Globus pallidus (tissue), 1 donor: Measurements from ENCODE around the gene PRICKLE3.

ENCODE experiments used
- DNase-seq: peaks from one replicate; pipeline ENCODE4 v3.0.0-alpha.2; 2015; ENCODE audit warnings: low spot score

Gene PRICKLE3

DNA sequence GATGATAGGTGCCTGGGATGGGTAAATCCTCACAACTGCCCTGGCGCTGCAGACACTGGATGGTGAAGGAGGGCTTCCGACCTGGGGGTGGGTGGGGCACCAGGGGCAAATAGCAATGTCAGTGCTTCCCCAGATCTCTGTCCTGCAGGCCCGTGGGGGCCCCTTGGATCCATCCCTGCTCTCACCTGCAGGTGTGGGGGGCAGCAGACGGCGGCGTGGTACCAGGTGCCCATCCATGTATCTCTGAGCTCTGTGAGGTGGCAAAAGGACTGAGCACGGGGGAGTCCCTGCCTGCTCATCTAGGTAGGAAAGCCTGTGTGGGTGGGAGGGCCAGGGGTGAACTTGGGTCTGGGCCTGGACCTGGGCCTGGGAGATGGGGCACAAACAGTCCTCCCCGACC is 20.4 kb upstream of the PRICKLE3 start:
- no peak for DNase-seq

DNA sequence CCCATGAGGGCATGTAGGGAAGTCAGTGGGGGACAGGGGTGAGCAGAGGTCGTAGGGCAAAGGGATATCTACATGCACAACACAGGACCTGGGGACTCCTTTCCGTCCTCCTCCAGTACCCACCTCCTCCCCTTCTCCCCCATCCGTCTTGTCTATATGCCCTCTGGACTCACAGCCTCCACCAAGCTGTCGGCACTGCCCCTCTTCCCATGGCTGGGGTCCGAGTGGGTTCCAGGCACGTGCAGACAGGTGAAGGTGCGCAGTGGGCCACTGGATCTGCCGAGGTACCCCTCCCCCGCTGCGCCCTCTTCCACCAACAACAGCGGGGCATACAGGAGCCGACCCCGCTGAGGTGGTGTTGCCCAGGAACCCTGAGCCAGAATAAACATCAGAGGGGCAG is 19.3 kb upstream of the PRICKLE3 start:
- DNase-seq: no peak

DNA sequence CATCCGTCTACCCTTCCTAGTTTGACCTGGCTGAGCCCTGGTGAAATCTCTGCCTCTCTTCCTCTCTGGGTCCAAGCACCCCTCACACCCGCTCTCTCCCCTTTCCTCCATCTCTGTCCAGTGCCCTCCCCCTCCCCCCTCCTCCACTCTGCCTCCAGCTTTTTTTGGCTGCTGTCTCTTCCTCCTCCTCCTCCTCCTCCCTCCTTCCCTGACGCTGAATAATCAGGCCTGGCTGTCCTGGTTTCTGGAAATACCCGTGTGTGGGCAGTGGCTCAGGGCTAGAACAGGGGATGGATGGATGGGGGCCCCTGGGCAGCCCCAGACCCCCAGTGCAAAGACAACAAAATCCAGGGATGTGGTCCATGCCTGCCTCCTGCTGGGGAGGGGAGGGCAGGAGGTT is 18.5 kb upstream of the PRICKLE3 start:
- no peak for DNase-seq

DNA sequence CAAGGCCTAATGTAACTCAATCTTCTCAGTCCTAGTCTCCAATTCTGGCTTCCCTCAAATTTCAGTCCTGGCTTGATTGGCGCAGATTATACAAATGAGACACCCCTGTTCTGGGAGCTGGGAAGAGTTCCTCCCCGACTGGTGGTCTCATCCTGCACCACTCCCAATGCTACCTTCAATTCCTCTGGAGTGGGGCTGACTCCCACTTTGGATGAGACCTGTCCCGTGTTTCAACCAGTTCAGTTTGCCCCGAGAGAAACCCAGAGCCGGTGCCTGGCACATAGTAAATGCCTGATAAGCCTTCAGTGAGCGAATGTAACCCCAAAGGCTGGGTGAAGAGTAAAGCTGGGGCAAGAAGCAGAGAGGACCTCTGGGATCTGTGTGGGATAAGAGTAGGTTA is 17.8 kb upstream of the PRICKLE3 start:
- no peak for DNase-seq

DNA sequence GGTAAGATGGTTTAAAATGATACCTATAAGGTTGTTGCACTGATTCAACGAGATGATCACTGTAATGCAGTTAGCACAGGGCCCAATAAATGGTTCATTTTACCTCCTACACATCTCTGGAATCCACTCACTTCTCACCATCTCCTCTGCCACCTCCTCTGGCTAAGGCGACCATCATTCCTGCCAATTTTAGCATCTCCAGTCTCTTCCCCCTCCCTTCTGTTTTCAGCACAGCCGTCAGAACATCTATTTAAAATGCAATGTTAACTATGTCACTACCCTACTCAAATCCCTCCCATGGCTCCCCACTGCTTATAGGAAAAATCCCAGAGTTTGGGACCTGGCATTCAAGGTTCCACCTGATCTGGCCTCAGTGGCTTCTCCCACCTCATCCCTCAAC is 17.4 kb upstream of the PRICKLE3 start:
- no peak for DNase-seq

DNA sequence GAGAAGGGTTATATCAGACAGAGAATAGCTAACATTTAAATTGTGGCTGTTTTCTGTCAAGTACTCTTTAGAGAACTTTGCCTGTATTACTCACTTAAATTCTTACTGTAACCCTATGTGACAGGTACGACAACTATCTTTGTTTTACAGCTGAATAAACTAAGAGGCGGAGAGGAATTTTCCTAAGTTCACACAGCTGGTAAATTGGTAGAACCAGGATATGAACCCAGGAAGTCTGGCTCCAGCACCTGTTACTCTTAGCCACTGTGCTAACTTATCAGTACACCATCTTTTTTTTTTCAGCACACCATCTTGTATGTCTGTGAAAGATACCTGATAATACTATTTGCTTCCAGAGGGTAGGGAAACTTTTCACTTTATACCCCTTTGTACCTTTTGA is 15.8 kb upstream of the PRICKLE3 start:
- DNase-seq: no peak

DNA sequence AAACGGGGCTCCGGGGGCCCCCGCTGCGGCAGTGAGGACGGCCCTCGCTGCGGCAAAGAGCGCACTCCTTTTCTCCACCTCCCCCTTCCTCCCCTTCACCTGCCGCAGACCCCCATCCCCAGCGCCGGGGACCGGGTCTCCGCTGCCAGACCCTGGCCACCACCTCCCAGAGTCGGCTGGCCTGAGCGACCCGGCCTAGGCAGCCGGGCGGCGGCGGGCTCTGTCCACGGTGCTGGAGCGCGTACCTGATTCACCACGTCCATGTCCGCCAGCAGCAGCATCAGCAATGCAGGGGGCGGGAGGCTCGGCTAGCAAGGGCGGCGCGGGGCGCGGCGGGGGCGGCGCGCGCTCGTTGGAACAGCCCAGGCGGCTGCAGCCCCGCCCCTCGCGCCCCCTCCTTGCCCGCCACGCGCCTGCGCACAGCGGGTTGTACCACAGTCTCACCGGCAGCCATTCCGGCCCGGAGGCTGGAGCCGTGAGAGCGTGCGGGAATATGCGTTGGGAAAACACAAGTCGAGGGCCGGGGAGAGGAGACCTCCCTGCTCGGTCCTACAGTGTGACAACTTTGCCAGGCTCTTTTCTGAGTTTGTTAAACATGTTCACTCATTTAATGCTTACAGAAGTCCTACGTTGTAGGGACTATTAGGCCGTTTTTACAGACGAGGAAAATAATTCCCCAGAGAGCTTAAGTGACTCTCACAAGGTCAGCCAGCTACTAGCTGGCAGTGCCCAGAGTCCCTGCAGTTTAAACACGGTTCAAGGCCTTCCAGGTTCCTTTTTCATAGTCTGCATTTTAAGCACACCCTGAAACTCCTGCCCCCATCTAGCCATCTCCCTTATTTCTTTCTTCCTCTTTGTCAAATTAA is 14.0 kb upstream of the PRICKLE3 start, which contains the start of gene SYP:
TSS of gene SYP (minus strand) at position 288 of the 866 bp plus-strand sequence. CDS start at position 281, 7 bp downstream.
- peak; percentile 80 for DNase-seq

DNA sequence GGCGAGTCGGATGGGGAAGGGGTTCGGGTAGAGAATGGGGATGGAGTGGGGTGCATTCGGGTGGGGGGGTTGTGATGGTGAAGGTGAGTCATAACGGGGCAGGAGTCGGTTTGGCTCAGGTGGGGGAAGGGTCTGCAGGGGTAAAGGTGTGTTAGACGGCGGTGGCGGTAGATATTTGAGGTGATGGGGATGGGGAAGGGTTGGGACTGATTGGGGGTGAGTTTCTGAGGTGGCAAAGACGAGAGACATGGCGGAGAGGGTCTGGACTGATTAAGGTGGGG is 13.1 kb upstream of the PRICKLE3 start:
- no peak for DNase-seq

DNA sequence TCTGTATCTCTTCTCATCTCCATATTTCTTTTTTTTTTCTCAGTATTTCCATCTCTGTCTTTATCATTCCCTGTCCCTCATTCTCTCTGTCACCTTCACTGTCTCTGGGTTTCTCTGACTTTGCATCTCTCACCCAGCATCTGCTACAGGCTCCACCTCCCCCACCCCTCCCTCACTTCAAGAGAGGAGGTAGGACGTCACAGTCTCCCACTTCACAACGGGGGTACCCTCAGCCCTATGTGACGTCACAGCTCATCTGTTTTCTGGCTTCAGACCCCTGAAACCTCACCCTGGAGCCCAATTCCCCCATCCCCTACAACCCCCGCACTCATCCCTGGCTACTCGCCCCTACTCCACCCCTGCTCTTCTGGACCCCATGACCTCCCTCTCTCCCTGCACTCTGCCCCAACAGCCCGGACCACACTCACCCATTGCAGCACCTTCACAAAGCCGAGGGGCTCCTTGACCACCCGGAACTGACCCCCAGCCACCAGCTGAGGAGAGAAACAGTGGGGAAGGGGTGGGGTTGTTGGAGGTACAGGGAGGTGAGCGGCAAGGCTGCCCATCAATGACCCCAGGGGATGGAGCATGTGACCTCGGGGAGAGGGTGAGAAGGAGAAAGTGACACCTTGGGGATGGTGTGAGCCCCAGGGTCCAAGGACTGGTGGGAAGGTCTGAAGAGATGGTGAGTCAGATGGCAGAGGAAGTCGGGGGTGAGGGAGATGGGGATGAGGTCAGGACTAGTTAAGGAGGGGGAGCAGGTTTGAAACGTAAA is 12.6 kb upstream of the PRICKLE3 start:
- DNase-seq: no peak

DNA sequence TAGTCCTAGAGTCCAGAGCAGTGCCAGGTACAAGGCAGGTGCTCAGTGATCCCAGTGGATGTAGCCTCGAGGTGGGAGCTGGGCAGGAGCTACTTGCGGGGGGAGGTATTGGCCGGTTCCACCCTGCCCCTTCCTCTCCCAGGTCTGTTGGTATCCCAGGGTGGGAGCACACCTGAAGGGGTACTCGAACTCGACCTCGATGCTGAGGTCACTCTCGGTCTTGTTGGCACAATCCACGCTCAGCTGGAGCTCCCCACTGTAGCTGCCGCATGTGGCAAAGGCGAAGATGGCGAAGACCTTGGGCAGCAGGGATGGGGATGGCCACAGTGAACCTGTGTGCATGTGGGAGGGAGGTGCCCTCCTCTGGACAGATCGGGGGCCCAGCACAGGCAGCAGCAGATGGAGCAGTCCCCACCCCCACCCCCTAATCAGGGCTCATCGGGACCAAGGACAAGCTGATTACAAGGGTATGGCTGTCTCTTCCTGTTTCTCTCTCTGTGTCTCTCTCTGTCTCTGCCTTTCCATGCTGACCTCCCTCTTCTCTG is 11.4 kb upstream of the PRICKLE3 start:
- DNase-seq: no peak

DNA sequence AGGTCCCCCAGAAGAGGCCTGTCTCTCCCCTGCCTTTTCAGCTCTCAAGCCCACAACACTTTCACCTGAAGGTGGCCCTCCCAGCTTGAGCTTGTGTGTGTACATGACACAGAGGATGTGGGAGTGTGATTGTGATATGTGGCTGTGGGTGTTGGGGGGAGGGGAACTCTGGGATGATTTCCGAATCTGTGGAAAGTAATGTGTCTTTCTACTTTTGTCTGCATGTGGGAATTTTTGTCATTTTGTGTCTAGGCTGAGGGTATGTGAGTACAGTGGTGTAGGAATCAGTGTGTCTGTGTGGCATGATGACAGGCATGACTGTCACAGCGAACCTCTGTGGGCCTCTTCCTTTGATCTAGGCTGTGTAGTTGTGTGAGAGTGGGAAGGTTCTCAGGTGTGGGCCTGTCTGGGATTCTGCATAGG is 7.4 kb upstream of the PRICKLE3 start:
- no peak for DNase-seq

DNA sequence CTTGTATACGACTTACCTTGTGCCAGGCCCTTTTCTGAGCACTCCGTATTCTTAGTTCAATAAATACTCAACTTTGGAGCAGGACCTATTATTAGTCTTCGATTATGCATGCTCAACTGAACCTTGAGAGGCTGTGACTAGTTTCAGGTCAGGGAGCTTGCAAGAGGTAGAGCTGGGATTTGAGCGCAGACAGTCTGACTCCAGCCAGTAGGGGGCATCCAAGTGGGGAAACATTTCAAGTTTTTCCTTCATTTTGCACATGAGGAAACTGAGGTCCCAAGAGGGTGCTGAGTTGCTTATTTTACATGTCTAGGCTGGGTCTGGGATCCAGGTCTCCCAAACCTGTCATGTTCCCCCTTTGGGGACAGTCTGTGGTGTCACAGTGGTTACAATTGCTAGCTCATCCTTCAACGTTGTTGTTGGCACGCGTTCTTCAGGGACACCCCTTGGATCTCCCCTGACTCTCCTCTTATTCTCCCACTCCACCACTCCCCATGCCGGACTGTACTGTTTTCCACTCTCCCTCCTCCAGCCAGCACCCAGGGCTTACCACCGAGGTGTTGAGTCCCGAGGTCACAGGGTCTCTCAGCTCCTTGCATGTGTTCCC is 6.7 kb upstream of the PRICKLE3 start:
- DNase-seq: no peak

DNA sequence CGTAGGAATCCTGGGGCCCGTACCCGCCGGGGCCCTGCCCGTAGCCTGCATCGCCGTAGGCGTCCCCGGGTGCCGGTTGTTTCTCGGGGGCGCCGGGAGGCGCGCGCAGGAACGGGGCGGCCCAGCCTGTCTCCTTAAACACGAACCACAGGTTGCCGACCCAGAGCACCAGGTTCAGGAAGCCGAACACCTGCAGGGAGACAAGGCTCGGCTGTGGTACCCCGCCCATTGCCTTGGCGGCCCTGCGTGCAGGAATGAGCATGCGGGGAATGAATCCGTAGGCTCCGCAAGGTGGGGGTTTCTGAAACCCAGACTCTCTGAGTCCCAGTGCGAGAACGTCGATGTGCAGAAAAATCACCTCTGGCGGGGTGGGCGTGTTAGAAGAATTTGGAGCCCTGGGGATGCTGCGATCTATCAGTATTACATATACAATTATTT is 5.4 kb upstream of the PRICKLE3 start:
- no peak for DNase-seq

DNA sequence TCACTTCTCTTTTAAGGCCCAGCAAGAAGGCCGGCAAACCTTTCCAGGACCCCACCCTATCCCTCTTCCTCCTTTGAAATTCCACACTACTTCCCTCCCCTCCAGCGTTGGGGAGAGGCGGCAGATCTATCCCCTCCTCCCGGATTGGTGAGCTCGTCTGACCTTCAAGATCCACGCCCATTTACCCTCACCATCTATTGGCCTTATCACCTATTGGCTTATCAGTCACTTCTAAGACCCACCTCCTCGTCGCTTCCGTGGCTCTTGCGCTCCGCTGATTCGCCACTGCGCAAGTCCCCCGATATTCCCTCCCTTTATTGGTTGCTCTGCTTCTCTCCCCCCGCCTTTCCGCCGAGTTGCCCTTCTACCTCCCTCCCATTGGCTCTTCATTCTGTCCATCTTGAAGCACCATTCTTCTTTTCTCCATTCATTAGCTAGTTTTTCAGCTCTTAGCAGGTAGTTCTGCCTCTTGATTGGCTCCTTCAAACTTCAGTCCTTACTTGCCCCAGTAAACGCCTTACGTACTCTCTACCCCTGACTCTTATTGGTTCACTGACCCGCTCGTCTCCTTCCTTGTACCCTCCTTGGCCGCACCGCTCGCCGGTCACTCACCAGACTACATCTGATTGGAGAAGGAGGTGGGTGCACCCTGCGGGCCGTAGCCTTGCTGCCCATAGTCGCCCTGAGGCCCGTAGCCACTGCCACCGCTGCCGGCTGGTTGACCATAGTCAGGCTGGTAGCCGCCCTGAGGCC is 4.8 kb upstream of the PRICKLE3 start:
- DNase-seq: peak; percentile 99

DNA sequence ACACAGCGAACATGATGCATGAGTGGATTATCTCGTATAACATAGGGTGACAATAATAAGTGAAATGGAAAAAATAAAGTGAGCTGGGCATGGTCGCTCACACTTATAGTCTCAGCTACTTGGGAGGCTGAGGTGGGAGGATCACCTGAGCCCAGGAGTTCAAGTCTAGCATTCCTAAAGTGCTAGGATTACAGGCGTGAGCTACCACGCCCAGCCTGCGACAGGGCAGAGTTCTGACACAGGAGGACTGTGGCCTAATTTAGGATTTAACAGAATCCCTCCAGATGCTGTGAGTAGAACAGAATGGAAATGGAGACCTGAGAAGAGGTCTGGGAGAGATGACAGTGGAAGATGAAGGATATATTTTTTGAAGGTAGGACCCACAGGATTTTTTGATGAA is 3.4 kb upstream of the PRICKLE3 start:
- no peak for DNase-seq

DNA sequence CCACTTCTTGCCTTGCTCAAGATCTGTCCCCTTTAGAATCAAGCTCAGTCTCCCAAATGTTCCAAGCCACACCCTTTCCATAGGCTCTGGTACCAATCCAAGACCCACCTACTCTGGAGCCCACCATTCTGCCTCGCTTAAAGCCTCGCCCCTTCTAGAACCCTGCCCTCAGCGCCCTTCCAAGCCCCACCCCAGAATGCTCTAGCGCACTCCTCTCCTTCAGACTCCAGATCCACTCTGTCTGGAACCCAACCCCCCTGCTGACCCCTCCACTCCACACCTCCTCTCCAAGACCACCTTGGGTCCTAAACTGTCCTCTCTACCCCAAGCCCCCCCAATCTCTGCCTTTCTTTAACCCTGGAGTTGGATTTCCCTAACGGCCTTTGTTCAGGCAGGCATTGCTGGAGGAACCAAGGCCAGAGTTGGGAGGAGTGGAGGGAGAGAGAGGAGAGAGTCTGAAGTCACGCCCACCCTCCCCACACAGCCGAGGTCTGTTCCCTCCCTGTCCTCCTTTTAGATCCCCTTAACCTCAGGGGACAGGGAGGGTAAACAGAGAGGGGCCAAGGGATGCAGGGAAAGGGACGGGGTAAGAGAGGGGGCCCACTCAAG is 2.4 kb upstream of the PRICKLE3 start:
- no peak for DNase-seq

DNA sequence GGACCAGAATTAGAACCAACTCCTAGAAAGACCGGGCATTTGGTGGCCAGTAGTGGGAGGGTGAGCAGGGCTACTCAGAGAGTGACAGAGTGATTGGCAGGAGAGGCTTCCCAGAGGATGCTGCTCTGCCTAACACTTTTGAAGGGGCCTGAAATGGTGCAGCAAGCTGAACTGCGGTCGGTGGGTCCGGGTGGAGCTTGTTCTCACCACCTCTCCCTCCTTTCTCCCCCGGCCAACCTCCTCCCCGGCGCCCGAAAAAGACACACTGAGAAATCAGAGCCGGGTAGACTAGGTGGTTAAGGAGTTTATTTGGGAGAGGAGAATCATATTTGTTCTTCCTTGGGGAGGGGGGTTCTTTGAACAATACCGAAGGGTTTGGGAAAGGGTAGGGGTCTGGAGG is 1.4 kb upstream of the PRICKLE3 start:
- no peak for DNase-seq

DNA sequence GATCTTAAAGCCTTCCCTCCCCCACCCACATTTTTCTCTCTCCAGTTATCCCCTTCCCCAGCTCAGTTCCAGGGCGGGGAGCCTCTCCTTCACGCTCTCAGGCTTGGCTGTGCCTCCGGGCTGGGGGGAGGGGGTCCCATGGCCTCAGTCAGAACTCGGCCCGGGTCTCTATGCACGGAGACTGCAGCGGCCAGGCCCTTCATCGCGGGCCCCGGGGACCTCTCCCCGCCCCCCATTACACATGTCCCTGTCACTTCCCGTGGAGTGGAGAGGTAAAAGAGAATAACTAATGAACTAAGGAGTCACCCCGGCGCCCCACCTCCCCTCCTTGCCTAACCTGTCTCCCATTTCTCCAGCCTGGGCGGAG is 838 bp upstream of the PRICKLE3 start:
- no peak for DNase-seq

DNA sequence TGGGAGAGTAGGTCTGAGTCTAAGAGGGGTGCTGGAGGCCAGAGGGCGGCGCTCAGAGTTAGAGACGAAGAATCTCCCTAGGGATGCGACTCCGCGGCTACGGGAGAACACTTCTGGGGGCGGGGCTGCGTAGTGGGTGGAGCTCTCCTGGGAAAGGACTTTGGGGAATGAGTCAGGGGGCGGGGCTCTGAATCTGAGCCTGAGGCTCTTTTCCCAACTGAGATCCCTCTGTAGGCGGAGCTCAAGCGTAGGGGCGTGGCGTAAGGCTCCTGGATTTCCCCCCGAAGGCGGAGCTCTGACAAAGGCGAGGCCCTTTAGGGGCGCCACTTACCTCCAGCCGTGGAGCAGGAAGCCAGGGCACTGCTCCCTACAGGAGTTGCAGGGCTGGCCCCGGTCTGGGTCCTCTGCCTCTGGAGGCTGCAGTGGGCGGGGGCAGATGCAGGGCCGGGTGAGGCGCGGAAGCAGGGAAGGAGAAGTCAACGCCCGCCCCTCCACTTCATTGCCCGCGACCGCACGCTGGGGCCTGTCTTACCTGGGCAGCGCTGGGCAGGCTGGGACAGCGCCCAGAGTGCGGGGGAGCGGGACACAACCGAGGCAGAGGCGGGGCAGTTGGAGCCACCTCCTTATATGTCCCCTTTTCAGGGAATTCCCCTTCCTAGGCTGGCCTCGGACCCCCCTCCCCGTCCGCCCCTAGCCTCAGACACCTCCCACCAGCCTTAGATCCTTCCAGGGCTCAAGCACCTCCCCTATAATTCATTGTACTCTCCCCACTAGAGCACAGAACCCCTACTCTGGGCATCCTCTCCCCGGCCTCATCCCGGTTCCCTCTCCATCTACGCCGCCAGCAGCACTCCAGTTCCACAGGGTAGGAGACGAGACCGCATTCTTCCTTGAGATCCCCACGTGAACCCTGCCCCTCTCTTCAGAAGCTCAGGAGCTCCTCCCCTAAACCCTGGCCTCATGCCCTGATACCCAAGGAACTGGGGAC is 1.6 kb downstream of the PRICKLE3 start:
- DNase-seq: no peak

DNA sequence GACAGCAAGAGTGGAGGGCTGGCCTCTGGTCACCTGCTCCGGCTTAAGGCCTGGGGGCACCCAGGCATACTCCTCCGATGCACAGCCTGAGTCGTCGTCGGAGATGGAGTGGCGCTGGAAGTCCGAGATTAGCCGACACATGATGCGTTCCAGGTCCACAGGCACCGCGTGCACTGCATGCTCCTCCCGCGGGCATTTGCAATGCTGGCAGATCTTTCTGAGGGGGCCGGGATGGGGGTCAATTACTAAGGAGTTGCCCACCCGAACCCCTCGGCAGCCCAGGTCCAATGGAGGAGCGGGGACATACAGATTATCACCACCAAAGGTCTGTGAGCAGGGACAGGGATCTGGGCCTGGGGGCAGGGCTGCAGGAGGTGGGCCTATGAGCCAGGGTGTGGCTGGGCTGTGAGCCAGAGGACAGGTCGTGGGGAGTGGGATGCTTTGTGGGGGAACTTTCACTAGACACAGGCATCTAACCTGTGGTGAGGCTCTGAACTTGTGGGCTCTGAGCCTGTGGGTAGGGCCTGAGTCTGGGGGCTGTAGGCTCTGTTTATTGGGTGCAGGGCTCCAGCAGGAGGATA is 2.4 kb downstream of the PRICKLE3 start:
- no peak for DNase-seq
